HG03095 (cell line): ENCODE measurements around the gene HNRNPR.
"Not testable (repeated sequence)": the region's sequence is repeated elsewhere in the genome, so short reads cannot be mapped to it uniquely, and the experiment has no call there.

ENCODE experiments used
- ATAC-seq: cut with Tn5 transposase; IDR thresholded peaks from one replicate; pipeline ENCODE4 v1.9.1; 2021; ENCODE audit warnings: moderate library complexity; ENCODE audit not compliant: unreplicated experiment

The HNRNPR gene

GRCh38 chr1:23257371-23257770, 86.7 kb downstream of the HNRNPR start:
- not testable (repeated sequence) for ATAC-seq
